ENCODE measurements around the gene TMEM269. TPM values are rescaled to one million over a fixed set of nuclear protein-coding genes. Genes with fewer than 3 reads are reported as not detected.
A peak's percentile ranks its signal among the peaks of the same experiment; 100 is the strongest.

Gene TMEM269
- total RNA-seq, 1 donor from 2014 or later: not detected

DNA sequence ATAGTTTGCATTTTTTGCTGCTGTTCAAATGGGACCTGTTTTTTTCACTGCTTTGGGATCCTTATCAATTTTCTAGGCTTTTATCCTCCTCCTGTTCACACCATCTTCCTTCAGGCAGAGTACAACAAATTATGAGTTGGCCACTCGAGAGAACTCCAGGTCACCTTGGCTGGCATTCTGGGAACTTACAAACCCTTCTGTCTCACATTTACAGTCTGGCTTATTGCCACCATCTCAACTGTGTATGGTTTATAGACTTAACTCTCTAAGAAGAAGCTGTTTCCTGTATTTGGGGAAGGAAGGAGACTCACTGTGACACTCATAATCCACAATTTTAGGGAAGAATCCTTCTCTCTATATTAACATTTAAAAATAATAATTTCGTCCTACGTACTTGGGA is 56.2 kb downstream of the TMEM269 start:
- intact Hi-C loops (cut with DNase I): no loop called here
- DNase-seq (no peak), ATAC-seq (ENCODE audit: poor library complexity) (no peak)

DNA sequence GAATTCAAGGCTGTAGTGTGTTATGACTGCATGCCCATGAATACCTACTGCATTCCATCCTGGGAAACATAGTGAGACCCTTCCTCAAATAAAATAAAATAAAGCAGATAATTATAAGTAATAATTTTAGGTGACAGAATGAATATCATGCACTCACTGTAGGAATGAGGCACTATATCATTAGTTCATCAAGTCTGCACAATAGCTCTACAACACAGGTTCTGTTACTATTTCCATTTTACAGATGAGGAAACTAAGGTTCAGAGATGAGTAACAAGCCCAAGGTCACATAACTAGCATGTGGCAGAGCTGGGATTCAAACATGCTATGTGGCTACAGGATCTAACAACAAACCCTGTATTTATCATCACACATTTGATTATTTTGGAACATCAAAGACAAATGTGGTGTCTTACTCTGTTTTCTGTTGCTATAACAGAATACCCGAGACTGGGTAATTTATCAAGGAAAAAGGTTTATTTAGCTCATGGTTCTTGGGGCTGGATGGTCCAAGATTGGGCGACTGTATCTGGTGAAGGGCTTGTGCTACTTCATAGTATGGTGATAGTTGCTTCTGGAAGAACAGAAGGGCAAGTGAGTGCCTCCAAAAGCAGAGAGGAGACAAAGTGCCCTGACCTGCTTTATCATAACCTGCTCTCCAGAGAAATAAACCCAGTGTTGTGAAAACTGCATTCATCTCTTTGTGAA is 56.8 kb downstream of the TMEM269 start:
- intact Hi-C loops (cut with DNase I): no loop called here
- DNase-seq (no peak), ATAC-seq (ENCODE audit: poor library complexity) (no peak)

DNA sequence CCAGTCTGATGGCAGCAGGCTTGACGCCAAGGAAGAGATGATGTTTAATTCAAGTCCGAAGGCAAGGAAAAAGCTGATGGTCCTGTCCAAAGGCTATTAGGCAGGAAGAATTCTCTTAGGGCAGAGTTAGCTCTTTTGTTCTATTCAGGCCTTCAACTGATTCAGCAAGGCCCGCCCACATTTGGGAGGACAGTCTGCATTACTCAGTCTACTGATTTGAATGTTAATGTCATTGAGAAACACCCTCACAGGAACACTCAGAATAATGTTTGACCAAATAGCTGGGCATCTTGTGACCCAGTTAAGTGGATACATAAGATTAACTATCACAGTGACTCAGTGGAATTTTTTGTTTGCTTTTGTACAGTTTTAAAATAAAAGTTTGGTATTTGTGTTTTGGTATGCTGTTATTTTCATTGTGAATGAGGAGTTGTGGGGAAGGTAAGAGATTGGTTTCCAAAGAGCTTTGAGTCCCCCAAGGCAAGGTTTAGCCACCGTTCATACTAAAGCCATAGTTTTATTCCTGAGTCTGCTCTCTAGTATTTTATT is 59.9 kb downstream of the TMEM269 start:
- DNase-seq (no peak), ATAC-seq (ENCODE audit: poor library complexity) (no peak)
- intact Hi-C loops (cut with DNase I): no loop called here

DNA sequence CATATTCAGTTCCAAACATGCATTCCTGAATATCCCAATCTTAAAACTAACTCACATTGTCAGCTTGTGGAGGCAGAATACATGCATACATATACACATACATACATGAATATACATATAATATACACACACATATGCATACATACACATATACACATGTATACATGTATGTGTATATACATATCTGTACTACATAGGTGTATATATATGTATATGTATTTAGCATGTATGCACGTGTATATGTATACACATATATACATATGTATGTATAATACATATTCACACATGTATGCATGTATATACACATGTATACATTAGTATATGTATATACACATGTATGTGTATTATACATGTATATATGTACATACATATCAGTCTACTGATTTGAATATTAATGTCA is 60.4 kb downstream of the TMEM269 start:
- intact Hi-C loops (cut with DNase I): no loop called here
- ATAC-seq (ENCODE audit: poor library complexity): no peak
- no peak for DNase-seq

DNA sequence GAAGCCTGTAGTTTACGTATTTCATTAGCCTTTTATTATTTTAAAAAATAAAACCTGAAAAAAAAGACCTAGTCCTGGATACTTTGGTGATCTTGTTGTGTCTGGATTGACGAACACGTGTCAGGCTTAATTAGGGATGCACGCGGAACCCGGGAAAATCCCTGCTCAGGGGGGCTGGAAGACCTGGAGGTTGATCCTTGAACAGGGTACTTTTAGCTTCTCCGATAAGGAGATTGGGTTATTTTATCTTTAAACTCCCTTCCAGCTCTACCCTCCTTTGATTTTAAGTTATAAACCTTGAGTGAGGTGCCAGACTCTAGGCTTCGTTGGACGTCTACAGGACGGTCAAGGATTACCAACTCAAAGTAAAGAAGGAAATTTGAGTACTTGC is 61.1 kb downstream of the TMEM269 start:
- intact Hi-C loops (cut with DNase I): no loop called here
- peak; percentile 4 for ATAC-seq (ENCODE audit: poor library complexity)

DNA sequence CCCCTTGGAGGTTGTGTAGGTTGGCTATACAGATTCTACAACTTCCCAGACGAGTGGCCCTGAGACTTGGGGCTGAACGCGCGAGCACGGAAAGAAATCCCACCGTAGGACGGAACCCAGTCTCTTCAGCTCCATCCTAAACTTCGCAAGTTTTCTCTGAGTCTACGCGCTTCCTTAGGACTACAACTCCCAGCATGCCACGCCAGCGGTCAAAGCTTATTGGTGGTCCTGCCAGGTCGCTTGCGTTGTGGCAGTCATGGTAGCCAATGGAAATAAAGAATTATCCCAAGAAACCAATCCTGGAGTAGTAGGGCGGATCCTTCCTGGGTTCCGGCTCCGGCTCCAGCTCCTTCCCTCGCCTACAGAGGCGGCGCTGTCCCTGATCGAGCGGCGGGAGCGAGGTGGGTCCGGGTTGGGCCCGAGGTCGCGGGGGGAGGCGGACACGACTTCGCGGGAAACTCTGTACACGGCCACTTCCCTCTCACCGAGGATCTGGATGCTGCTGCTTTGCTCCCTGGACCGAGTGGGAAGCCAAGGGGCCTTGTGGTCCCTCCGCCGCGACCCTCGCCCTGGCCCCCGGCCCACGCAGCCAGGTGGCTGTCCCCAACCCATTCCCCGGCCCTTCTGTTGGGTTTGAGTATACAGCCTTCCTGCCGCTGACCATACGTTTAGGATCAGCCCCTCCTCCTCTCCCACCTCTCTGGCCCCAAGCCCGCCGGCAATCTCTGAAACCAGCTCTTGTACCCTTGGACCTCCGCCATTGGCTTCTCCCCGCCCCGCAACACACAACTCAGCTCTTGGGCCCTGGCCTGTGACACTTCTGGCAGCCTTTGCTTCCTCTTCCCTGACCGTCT is 61.7 kb downstream of the TMEM269 start, which contains the start of gene ZNF691:
Gene ZNF691, plus strand, starts transcription at position 357 of the 854 bp plus-strand sequence. CDS start 3,046 bp downstream, outside the sequence.
- intact Hi-C loops (cut with DNase I): no loop called here
- ATAC-seq (ENCODE audit: poor library complexity) (peak; percentile 99), DNase-seq (peak; percentile 95)

More for the DNA sequence above, 61.1 kb downstream of the TMEM269 start:
- no peak for DNase-seq

DNA sequence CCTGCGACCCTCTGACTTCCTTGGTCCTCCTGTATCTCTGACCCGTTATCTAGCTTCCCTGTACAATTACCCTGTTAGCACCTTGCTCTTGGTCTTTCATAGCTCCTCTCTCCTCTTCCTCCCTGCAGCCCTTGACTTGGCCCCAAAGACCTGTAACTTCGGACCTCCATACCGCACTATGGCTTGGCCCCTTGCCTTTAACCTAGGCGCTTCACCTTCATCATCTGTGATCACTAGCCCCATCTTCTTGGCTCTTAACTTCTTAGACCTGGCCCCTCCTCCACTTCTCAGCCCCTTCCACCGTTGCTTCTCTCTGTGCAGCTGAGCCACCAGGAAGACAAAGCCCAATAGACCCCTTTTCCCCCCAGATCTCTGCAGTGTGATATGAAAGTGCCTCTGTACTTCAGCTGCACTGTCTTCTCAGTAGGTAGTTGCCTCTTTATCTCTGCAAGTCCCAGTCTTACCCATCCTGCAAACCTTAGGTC is 62.4 kb downstream of the TMEM269 start:
- intact Hi-C loops (cut with DNase I): no loop called here
- DNase-seq (no peak), ATAC-seq (ENCODE audit: poor library complexity) (no peak)

DNA sequence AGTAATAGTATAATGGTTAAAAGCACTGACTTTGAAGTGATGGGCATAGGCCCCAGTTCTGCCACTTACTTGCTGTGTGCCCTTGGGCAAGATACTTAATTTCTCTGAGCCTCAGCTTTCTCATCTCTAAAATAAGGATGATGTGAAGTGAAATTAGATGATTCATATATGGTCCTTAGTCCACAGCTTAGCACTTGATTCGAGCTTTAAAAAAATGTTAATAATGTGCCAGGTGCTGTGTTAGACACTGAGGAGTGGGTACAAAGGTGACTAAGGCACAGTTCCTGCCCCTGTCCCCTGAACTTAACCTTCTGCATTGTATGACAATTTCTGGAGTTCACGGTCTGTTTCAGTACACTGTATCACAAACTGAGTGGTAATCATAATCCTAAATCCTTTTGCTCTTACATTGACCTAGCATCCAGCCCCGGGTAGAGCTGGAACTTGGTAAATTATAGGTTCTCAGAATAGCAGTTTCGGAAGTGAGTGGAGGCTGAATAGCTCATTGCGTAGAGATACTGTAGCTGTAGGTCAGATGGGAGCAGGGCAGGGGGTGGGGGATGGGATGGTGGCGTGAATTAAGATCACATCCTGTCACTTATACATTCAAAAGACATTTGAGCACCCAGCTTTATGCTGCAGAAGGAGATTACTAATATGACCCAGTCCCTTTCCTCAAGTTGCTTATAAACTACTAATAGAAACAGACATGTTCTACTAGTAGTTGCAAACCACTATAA is 63.1 kb downstream of the TMEM269 start:
- intact Hi-C loops (cut with DNase I): no loop called here
- ATAC-seq (ENCODE audit: poor library complexity): no peak
- no peak for DNase-seq

DNA sequence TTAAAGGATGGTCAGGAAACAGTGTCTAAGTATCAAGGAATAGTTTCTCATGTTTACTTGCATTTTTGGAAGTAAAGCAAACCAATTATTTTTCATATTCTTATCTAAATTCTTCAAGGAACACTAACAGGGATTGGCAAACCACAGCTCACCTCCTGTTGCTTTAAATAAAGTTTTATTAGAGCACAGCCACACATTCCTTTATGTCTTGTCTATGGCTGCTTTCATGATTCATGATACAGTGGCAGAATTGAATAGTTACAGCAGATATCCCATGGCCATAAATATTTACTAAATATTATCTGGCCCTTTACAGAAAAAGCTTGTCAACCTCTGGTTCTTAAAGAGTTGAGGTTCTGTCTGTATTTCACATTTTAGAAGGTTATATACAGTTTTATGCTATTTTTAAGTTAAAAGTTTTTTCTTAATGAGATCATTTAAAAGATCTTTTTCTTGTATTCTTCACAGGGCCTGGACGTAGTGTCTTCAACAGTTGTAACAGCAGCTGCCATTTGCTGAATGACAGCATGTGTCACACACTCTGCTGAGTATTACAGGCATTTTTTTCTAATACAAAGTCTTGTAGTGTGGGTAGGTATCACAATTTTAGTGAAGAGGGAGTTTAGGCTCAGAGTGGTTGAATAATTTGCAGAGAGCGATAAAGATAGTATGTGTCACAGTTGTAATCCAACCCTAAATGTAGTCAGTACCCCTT is 64.2 kb downstream of the TMEM269 start:
- no peak for ATAC-seq (ENCODE audit: poor library complexity)
- intact Hi-C loops (cut with DNase I): no loop called here
- DNase-seq: no peak

DNA sequence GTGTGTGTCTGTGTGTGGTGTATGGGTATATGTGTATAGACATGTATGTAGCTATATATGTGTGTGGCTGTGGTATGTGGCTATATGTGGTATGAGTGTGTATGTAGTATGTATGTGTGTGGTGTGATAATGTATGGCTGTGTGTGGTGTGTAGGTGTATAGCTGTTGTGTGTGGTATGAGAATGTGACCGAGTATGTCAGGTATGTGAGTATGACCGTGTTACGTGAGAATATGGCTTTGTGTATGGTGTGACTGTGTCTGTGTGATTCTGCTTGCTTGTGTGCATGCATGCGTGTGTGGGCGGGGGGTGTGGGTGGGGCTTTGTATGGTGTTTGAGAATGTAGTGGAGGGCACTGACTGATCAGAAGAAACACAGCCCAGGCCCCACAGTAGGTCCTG is 65.2 kb downstream of the TMEM269 start:
- intact Hi-C loops (cut with DNase I): no loop called here
- DNase-seq (no peak), ATAC-seq (ENCODE audit: poor library complexity) (no peak)

Other genes starting within 250 kb of the TMEM269 start
- gene PPIH, start 126.6 kb upstream of the TMEM269 start, total RNA-seq: 17.6 TPM
- gene YBX1, start 102.6 kb upstream of the TMEM269 start, total RNA-seq: 800 TPM
- not detected for gene CLDN19, start 44.8 kb upstream of the TMEM269 start, total RNA-seq
- 6.7 TPM for gene P3H1, start 18.0 kb upstream of the TMEM269 start, total RNA-seq
- 7.6 TPM for gene C1orf50, start 17.7 kb upstream of the TMEM269 start, total RNA-seq
- gene ERMAP, start 32.1 kb downstream of the TMEM269 start, total RNA-seq: 3.6 TPM
- gene SVBP, start 32.4 kb downstream of the TMEM269 start, total RNA-seq: 9.6 TPM
- 8.5 TPM for gene ZNF691, start 61.6 kb downstream of the TMEM269 start, total RNA-seq
- gene SLC2A1, start 173.9 kb downstream of the TMEM269 start, total RNA-seq: 41.2 TPM